Inflammatory macrophage treated with lipopolysaccharide for 4 hours (primary cell): ENCODE results near the gene SPTB.

Experiments used
- DNase-seq: peaks from one replicate; pipeline ENCODE4 v3.0.0-alpha.2; 2020

The SPTB gene

DNA sequence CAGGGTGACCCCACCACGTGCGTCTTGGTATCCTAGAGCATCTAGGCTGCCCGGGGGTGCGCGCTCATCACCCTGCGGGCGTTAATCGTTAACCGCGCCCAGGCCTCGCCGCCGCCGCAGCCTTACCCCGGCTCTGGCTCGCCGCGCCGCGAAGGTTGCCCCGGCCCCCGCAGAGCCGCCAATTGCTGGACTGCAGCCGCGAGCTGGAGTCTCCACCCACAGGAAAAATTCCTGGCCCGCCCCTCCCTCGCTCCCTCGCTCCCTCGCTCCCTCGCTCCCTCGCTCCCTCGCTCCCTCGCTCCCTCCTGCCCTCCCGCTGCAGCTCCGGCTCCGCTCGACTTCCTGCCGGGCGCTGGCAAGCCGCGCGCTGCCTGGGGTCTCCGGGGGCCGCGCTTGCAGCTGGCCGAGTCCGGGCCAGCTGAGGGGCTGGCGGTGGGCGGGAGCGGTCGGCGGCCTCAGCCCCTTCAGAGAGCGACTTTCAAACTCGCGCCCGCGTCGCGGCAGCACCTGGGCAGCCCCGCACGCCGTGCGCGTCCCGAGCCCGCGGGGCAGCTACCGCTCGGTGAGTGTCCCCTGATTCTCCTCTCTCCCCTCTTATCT, 175.5 kb downstream of the SPTB start, which contains the start of gene PLEKHG3:
PLEKHG3 (plus strand) TSS at position 282 of the 600 bp plus-strand sequence. CDS start 23,208 bp downstream, outside the sequence.
- no peak for DNase-seq

DNA sequence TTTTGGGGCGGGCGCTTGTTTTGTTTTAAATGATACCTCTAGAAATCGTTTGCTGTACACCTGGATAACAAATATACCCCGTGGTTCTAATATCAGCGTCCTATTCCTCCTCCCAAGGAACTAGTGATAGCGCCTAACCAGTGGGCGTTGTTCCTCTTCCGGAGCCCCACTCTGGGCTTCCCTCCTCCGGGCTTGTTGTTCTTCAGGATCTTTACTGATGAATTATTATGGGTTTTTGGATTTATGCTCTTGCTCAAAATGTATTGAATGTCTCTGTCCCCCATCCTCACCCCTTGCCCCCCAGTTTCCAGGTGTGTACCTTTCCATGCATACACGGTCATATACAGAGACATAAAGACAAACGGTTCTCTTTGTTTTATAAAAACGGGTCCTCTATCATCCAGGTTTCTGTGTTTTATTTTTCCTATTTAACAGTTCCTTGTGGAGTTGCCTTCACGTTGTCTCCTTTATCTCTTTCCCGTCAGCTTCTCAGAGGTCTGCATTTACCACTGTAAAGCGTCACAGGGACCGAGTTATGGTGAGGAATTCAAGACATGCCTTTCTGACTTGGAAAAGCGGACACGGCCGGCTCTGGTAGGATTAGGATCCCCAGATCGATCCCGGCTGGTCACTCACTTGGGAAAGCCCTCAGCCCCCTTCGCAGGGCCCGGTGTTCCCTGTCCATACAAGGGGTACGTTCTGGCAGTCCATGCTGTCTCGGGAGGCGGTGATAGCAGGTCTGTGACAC, 176.1 kb downstream of the SPTB start:
- peak; percentile 62 for DNase-seq

DNA sequence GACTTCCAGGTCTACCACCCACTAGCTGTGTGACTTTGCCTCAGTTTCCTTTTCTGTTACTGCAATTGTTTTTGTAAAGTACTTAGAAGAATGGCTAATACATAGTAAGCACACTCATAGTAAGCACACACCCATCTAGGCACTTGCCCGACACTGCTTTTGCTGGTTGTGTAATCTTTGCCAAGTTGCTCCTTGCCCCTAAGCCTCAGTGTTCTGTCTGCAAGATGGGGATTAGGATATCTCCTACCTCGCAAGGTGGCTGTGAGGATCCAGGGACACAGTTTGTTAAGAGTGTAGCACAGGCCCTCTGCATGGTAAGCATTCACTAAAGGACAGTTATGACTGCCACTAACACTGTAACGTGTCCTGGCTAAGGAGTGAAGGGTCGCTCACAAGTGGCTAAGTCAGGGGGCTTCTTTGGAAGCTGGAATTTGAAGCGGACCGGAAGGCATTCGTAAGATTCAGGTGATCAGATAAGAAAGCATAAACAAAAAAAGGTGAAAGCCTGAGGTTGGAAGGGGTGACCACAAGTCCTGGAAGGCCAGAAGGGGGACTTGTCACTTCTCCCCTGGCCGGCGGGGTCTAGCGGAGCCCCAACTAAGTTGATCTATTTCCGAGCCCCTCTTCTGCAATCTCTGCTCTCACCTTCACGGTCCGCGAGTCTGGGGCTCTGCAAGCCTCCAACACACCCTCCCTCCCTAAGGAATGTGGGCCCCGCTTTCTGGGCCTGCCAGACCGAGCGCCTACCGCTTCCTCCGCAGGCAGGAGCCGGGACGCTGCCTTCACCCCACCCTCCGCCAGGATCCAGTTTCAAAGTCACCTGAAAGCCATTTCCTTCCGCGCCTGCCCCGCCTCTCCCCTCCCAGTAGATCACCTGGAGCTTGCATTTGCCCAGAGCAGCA, 177.0 kb downstream of the SPTB start:
- DNase-seq, result no peak

DNA sequence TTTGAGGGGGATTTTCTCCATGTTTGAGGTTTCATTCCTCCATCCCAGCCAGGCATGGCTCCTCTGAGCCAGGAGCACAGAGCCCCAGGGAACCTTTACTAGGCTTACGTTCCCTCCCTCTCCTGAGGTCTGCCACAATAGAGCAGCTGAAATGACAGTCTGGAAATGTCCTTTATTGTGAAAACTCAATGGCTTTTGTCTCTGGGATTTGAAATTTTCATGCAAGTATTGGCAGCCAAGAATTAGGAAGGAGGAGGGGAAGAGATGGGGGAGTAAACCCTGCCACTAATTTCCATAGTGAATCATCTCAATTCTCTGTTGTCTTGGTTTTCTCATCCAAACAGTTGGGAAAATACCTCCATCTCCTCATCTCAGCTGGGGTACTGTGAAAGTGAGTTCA, 178.0 kb downstream of the SPTB start:
- DNase-seq, result no peak

DNA sequence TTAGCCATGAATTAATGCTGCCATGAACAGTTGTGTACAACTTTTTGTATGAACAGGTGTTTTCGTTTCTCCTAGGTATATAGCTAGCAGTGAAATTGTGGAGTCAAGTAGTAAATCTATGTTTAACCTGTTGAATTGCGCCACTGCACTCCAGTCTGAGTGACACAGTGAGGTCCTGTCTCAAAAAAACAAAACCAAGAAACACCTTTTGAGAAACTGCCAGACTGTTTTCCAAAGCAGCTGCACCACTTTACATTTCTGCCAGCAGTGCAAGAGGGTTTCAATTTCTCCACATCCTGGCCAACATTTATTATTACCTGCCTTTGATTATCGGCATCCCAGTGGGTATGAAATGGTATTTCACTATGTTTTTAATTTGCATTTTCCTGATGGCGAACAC, 178.8 kb downstream of the SPTB start:
- DNase-seq, result no peak

DNA sequence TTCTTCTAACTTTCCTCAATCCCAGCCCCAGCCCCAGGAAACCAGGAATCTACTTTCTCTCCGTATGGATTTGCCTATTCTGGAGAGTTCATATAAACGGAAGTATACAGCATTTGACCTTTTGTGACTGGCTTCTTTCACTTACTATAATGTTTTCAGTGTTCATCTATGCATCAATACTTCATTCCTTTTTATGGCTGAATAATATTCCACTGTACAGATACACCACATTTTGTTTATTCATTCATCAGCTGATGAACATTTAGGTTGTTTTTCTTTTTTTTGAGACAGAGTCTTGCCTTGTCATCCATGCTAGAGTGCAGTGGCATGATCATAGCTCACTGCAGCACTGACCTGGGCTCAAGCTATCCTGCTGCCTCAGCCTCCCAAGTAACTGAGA, 179.4 kb downstream of the SPTB start:
- DNase-seq, result no peak

DNA sequence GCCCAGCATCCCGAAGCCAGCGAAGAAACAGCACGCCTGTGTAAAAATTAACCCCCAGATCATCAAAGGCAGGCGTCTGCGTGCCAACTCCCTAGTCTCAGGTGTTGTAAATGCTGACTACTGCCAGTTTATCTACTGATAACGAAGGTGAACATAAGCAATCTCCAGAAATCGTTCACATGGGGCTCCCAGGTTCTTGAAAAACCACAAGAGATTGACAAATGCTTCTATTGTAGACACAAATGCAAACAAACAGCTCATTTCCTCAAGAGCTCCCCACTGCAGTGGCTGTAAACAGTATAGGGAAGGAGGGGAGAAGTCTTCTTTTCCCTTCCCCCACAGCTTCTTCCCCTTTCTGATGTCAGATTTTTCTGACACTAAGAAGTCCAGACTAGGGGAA, 180.8 kb downstream of the SPTB start:
- peak; percentile 91 for DNase-seq

DNA sequence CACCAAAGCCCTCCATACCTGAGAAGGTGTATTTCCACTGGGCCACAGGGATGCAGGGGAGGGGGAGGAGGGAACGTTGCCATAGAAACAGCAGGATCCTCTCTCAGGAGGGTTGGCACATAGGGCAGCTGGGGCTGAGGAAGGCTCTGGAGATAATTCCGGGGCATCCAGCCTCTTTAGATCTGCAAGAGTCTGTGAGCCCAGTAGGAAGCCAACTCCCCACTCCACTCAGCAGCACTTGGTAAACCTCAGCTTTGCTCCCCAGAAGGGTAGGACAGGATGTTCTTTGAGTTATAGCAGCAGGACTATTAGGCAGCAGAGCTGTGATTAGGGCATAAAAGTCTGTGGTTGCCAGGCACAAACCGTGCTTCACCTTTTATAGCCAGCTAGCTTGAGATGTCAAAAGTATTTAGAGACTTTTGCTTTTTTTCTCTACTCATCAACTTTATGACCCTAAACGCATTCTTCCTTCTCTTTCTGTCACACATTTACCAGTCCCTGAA, 183.3 kb downstream of the SPTB start:
- DNase-seq, result no peak
